ENCODE results near the gene C4orf54.

DNA sequence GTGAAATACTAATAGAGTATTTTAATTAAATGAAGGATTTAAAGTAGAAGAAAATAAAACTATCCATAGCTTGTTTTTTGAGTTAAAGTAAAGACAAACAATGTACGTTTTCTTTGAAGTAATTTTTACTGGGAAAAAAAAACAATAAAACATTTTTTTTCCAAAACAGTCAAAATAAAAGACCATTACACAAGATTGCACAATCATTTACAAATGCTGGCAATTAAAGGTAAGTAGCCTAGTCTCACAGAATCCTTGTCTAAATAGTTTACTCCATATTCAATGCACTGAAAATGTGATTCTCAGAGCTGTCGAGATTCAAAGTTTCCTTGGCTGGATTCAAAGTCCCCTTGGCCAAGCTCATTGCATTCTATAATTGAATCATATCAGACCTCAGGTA is 21.2 kb downstream of the C4orf54 start:
- TF ChIP-seq, protein P1, sequence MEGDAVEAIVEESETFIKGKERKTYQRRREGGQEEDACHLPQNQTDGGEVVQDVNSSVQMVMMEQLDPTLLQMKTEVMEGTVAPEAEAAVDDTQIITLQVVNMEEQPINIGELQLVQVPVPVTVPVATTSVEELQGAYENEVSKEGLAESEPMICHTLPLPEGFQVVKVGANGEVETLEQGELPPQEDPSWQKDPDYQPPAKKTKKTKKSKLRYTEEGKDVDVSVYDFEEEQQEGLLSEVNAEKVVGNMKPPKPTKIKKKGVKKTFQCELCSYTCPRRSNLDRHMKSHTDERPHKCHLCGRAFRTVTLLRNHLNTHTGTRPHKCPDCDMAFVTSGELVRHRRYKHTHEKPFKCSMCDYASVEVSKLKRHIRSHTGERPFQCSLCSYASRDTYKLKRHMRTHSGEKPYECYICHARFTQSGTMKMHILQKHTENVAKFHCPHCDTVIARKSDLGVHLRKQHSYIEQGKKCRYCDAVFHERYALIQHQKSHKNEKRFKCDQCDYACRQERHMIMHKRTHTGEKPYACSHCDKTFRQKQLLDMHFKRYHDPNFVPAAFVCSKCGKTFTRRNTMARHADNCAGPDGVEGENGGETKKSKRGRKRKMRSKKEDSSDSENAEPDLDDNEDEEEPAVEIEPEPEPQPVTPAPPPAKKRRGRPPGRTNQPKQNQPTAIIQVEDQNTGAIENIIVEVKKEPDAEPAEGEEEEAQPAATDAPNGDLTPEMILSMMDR (IDR thresholded peaks at IDR 0.05): no peak
- TF ChIP-seq POLR2A (IDR thresholded peaks at IDR 0.05): no peak
